Glutamatergic neuron (in vitro differentiated cells): ENCODE data around the gene PROP1. TPM values are rescaled to one million over a fixed set of nuclear protein-coding genes. Genes with fewer than 3 reads are reported as not detected.
"Not testable (repeated sequence)": the region's sequence is repeated elsewhere in the genome, so short reads cannot be mapped to it uniquely, and the experiment has no call there.

Source experiments
- DNase-seq: peaks from one replicate; pipeline ENCODE4 v3.0.0; 2022
- H3K27ac Mint-ChIP-seq: one replicate; pipeline ENCODE4 v1.8.0; 2020; ENCODE audit warnings: mild to moderate bottlenecking, mixed read lengths, inconsistent platforms; ENCODE audit not compliant: unreplicated experiment
- H3K27me3 Mint-ChIP-seq: one replicate; pipeline ENCODE4 v1.8.0; 2020; ENCODE audit warnings: mild to moderate bottlenecking, moderate library complexity, mixed read lengths, inconsistent platforms; ENCODE audit not compliant: unreplicated experiment
- H3K36me3 Mint-ChIP-seq: one replicate; pipeline ENCODE4 v1.8.0; 2020; ENCODE audit warnings: mild to moderate bottlenecking, mixed read lengths, inconsistent platforms; ENCODE audit not compliant: unreplicated experiment
- H3K4me1 Mint-ChIP-seq: one replicate; pipeline ENCODE4 v1.8.0; 2020; ENCODE audit warnings: mild to moderate bottlenecking, low read depth, mixed read lengths, inconsistent platforms; ENCODE audit not compliant: unreplicated experiment
- H3K4me3 Mint-ChIP-seq: one replicate; pipeline ENCODE4 v1.8.0; 2020; ENCODE audit warnings: mild to moderate bottlenecking, mixed read lengths, inconsistent platforms; ENCODE audit not compliant: unreplicated experiment
- H3K9me3 Mint-ChIP-seq: one replicate; pipeline ENCODE4 v1.8.0; 2020; ENCODE audit warnings: mild to moderate bottlenecking, moderate library complexity, mixed read lengths, inconsistent platforms; ENCODE audit not compliant: unreplicated experiment
- total RNA-seq: library from RNA; stranded (reverse); fragmentation: NEBNext Ultra II Directional; extraction: Animal tissue kit (Norgen Biotek cat#: 25700); gene quantifications from one replicate; pipeline ENCODE4 v1.2.1, GENCODE V29; 2021; ENCODE audit not compliant: unreplicated experiment

PROP1 gene
- total RNA-seq, 1 donor from 2014 or later, result not detected

- H3K36me3 Mint-ChIP-seq, H3K27me3 Mint-ChIP-seq, H3K9me3 Mint-ChIP-seq, H3K4me3 Mint-ChIP-seq, H3K27ac Mint-ChIP-seq: not testable (repeated sequence)
- peaks cover 14% of the 10 kb centered on the region for H3K4me1 Mint-ChIP-seq
- DNase-seq, result peak; percentile 36
Measured at GRCh38 chr5:177943805-177944736, 52.0 kb downstream of the PROP1 start.

- not testable (repeated sequence) for H3K27me3 Mint-ChIP-seq, DNase-seq, H3K27ac Mint-ChIP-seq, H3K4me3 Mint-ChIP-seq, H3K9me3 Mint-ChIP-seq, H3K36me3 Mint-ChIP-seq
- peaks cover 12% of the 10 kb centered on the region for H3K4me1 Mint-ChIP-seq
Measured at GRCh38 chr5:177942896-177943295, 53.1 kb downstream of the PROP1 start.

Other genes with a start within 250 kb of the PROP1 start
- not detected for gene FAM153A, start 213.3 kb downstream of the PROP1 start, total RNA-seq
- gene N4BP3, start 117.3 kb upstream of the PROP1 start, total RNA-seq, result 2.2 TPM
- 51.3 TPM for gene RMND5B, start 134.8 kb upstream of the PROP1 start, total RNA-seq
- 128 TPM for gene NHP2, start 157.6 kb upstream of the PROP1 start, total RNA-seq
- gene GMCL2, start 191.1 kb upstream of the PROP1 start, total RNA-seq, result not detected
- gene HNRNPAB, start 208.3 kb upstream of the PROP1 start, total RNA-seq, result 281 TPM
- gene PHYKPL, start 236.6 kb upstream of the PROP1 start, total RNA-seq, result 89.7 TPM